Smooth muscle cell (in vitro differentiated cells): ENCODE data around the gene GTF3C4. TPM values are rescaled to one million over a fixed set of nuclear protein-coding genes. Genes with fewer than 3 reads are reported as not detected.

ENCODE experiments used
- DNase-seq: peaks from one replicate; lab custom pipeline; 2025; ENCODE audit not compliant: unreplicated experiment; lab: John Stamatoyannopoulos, UW
- H2AFZ ChIP-seq: fragments of 200-600 bp; sonication (generic); 2 replicates; pipeline ENCODE4 v1.6.0; 2016; ENCODE audit warnings: antibody characterized with exemption, low read depth, mild to moderate bottlenecking
- H3F3A ChIP-seq: fragments of 200-600 bp; sonication (generic); 2 replicates; pipeline ENCODE4 v1.6.0; 2017; ENCODE audit warnings: antibody characterized with exemption, low read depth
- H3K27ac ChIP-seq: fragments of 200-600 bp; sonication (generic); 2 replicates; pipeline ENCODE4 v1.5.1; 2016; ENCODE audit warnings: low read depth, mild to moderate bottlenecking
- H3K27me3 ChIP-seq: fragments of 200-600 bp; sonication (generic); 2 replicates; pipeline ENCODE4 v1.6.1; 2016; ENCODE audit warnings: low read depth, mild to moderate bottlenecking
- H3K36me3 ChIP-seq: fragments of 200-600 bp; sonication (generic); 2 replicates; pipeline ENCODE4 v1.5.1; 2016; ENCODE audit warnings: low read depth
- H3K4me1 ChIP-seq: fragments of 200-600 bp; sonication (generic); 2 replicates; pipeline ENCODE4 v1.5.1; 2016; ENCODE audit warnings: low read depth
- H3K4me2 ChIP-seq: fragments of 200-600 bp; sonication (generic); 2 replicates; pipeline ENCODE4 v1.6.0; 2016; ENCODE audit warnings: mild to moderate bottlenecking
- H3K4me3 ChIP-seq: fragments of 200-600 bp; sonication (generic); 2 replicates; pipeline ENCODE4 v1.5.1; 2016; ENCODE audit warnings: mild to moderate bottlenecking
- H3K79me2 ChIP-seq: fragments of 200-600 bp; sonication (generic); 2 replicates; pipeline ENCODE4 v1.6.0; 2016; ENCODE audit warnings: low read depth, mild to moderate bottlenecking
- H3K9ac ChIP-seq: fragments of 200-600 bp; sonication (generic); 2 replicates; pipeline ENCODE4 v1.6.0; 2016; ENCODE audit warnings: low read depth
- H3K9me3 ChIP-seq: fragments of 200-600 bp; sonication (generic); replicated peaks from 2 replicates; pipeline ENCODE4 v1.5.1; 2016; ENCODE audit warnings: low read depth
- H4K20me1 ChIP-seq: fragments of 200-600 bp; sonication (generic); 2 replicates; pipeline ENCODE4 v1.6.0; 2016; ENCODE audit warnings: low read depth
- WGBS: methylation state at CpG from one replicate; pipeline ENCODE4 v1.1.7; 2016; ENCODE audit warnings: low lambda C conversion rate; 5-methylcytosine and 5-hydroxymethylcytosine counted together
- polyA plus RNA-seq: library from polyadenylated mRNA; unstranded; fragments of >200 nt; fragmentation: Nextera tagmentation; extraction: Ambion mirVana; gene quantifications from 2 replicates; pipeline ENCODE4 v1.2.1, GENCODE V29; 2016
- total RNA-seq: library from RNA; depleted of rRNA; stranded (reverse); fragments of >200 nt; gene quantifications from 2 replicates; pipeline ENCODE4 v1.2.3, GENCODE V29; 2014
- TF ChIP-seq, protein P1 (sequence below): fragments of 200-600 bp; sonication (generic); IDR thresholded peaks from 2 replicates; pipeline ENCODE4 v1.5.1; 2017; ENCODE audit warnings: borderline replicate concordance, mild to moderate bottlenecking, antibody characterized with exemption; ENCODE audit not compliant: insufficient read depth, poor library complexity, severe bottlenecking

Gene GTF3C4
- total and polyA plus RNA-seq, 2 experiments from 2014 or later = 5.6 to 16.7 TPM

GRCh38 chr9:132669698-132670456 lies 387 bp upstream of the GTF3C4 start, which contains the start of gene DDX31:
Gene DDX31, minus strand, starts transcription at chr9:132669983. Its CDS starts 49 bp downstream, at chr9:132669934.
- TF ChIP-seq, protein P1, sequence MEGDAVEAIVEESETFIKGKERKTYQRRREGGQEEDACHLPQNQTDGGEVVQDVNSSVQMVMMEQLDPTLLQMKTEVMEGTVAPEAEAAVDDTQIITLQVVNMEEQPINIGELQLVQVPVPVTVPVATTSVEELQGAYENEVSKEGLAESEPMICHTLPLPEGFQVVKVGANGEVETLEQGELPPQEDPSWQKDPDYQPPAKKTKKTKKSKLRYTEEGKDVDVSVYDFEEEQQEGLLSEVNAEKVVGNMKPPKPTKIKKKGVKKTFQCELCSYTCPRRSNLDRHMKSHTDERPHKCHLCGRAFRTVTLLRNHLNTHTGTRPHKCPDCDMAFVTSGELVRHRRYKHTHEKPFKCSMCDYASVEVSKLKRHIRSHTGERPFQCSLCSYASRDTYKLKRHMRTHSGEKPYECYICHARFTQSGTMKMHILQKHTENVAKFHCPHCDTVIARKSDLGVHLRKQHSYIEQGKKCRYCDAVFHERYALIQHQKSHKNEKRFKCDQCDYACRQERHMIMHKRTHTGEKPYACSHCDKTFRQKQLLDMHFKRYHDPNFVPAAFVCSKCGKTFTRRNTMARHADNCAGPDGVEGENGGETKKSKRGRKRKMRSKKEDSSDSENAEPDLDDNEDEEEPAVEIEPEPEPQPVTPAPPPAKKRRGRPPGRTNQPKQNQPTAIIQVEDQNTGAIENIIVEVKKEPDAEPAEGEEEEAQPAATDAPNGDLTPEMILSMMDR = no peak
- Histone ChIP-seq H3K27ac (peak within 1 kb of the TSS; percentile 98), H3K9me3 (no peaks in the 10 kb centered on the region), H3K9ac (peak within 1 kb of the TSS; percentile 98), H3K36me3 (no peaks in the 10 kb centered on the region), H4K20me1 (peaks cover 45% of the 10 kb centered on the region), H3K4me3 (peak within 1 kb of the TSS; percentile 96), H3K79me2 (peaks cover 87% of the 10 kb centered on the region), H3K4me2 (peak within 1 kb of the TSS; percentile 91), H3K4me1 (peaks cover 16% of the 10 kb centered on the region), H3F3A (no peaks in the 10 kb centered on the region), H3K27me3 (no peaks in the 10 kb centered on the region), H2AFZ (peak within 1 kb of the TSS; percentile 96)
- DNase-seq = peak; percentile 81
- WGBS = under 1% methylated on average over 69 of the region's 77 CpGs

DNA sequence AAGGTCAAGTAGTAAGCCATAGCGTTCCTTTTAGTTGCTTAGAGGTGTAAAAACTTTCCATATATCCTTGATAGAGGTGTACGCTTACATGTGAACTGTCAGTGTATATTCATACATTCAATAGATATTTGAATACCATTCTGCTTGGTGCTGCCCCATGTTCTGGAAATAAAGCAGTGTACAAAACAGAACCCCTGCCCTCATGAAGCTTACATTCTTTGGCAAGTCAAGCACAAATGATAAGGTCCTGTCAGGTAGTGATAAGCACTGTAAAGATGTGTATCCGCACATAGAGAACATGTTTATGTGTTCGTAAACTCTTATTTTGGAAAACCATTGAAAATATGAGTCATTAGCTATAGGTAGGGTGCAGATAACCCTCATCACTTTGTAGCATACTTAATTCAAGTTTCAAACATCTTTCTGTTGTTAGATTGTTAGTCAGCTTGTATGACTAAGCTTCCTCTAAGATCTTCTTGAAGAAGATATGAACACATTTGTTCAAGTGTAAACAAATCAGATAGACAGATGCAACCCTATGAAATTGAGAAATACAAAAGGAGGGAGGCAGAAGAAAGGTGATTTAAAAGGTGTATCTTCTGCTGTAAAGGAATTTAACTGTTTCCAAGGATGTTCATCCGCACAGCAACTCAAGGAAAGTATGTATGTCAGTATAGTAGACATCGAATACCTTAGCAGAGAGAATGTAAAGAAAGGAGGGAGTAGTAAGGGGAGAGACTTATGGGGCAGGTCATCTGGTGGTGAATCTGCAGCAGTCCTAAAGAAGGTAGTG lies 1.6 kb downstream of the GTF3C4 start:
- peak overlapping the region; percentile 98 for H3K9ac ChIP-seq
- peak overlapping the region; percentile 98 for H3K27ac ChIP-seq
- H4K20me1 ChIP-seq = peaks cover 60% of the 10 kb centered on the region
- peaks cover 16% of the 10 kb centered on the region for H3K4me1 ChIP-seq
- H3K4me3 ChIP-seq = peak overlapping the region; percentile 96
- H3K27me3 ChIP-seq = no peaks in the 10 kb centered on the region
- peak overlapping the region; percentile 91 for H3K4me2 ChIP-seq
- no peaks in the 10 kb centered on the region for H3K36me3 ChIP-seq
- TF ChIP-seq, protein P1 = no peak
- H3F3A ChIP-seq = no peaks in the 10 kb centered on the region
- peaks cover 87% of the 10 kb centered on the region for H3K79me2 ChIP-seq
- WGBS = 86% methylated on average over 6 of the region's 6 CpGs
- no peaks in the 10 kb centered on the region for H3K9me3 ChIP-seq
- no peak for DNase-seq
- no peak overlapping the region for H2AFZ ChIP-seq

GRCh38 chr9:132672413-132672690 lies 2.1 kb downstream of the GTF3C4 start:
- Histone ChIP-seq H3K27me3 (no peaks in the 10 kb centered on the region), H3K9ac (no peak overlapping the region), H3K4me2 (peak overlapping the region; percentile 91), H3K4me1 (peaks cover 16% of the 10 kb centered on the region), H3F3A (no peaks in the 10 kb centered on the region), H2AFZ (no peak overlapping the region), H4K20me1 (peaks cover 65% of the 10 kb centered on the region), H3K4me3 (peak overlapping the region; percentile 96), H3K79me2 (peaks cover 87% of the 10 kb centered on the region), H3K36me3 (no peaks in the 10 kb centered on the region), H3K9me3 (no peaks in the 10 kb centered on the region), H3K27ac (peak overlapping the region; percentile 98)
- TF ChIP-seq, protein P1 = no peak
- DNase-seq = no peak
- 73% methylated on average over 5 of the region's 5 CpGs for WGBS
